ENCODE measurements around the gene ZNF165.

The ZNF165 gene

DNA sequence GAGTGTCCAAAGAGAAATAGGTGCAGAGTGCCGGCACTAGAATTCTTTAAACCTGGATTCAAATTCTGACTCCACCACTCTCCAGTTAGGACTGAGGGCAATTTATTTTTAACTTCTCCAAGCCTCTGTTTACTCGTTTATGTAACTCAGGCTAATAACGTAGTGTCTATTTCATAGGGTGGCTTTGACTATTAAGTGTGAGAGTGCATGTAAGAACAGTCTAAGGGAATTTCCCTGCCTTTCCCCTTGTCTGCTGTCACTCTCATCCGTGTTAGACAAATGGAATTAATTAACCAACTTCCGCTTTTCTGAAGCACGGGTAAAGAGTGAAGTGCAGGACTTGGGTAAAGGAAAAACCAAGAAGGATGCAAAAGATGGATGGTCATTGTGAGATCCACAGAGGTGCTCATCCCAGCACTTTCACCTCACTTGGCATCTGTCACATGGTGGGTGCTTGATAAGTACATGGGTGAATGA lies 57.2 kb downstream of the ZNF165 start:
- H3K27ac ChIP-seq = peak overlapping the region; percentile 78
- TF ChIP-seq, protein P1, sequence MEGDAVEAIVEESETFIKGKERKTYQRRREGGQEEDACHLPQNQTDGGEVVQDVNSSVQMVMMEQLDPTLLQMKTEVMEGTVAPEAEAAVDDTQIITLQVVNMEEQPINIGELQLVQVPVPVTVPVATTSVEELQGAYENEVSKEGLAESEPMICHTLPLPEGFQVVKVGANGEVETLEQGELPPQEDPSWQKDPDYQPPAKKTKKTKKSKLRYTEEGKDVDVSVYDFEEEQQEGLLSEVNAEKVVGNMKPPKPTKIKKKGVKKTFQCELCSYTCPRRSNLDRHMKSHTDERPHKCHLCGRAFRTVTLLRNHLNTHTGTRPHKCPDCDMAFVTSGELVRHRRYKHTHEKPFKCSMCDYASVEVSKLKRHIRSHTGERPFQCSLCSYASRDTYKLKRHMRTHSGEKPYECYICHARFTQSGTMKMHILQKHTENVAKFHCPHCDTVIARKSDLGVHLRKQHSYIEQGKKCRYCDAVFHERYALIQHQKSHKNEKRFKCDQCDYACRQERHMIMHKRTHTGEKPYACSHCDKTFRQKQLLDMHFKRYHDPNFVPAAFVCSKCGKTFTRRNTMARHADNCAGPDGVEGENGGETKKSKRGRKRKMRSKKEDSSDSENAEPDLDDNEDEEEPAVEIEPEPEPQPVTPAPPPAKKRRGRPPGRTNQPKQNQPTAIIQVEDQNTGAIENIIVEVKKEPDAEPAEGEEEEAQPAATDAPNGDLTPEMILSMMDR (conservative IDR thresholded peaks at IDR 0.05) = no peak
